GM18505 (cell line): ENCODE results near the gene GPR89B.
"Not testable (repeated sequence)": the region's sequence is repeated elsewhere in the genome, so short reads cannot be mapped to it uniquely, and the experiment has no call there.

Source experiments
- ATAC-seq: cut with Tn5 transposase; IDR thresholded peaks from one replicate; pipeline ENCODE4 v1.9.1; 2021; ENCODE audit not compliant: unreplicated experiment
- POLR2A ChIP-seq: IDR thresholded peaks from 4 replicates; pipeline ENCODE4 v1.6.1; 2011; ENCODE audit warnings: borderline replicate concordance; ENCODE audit not compliant: insufficient read depth, insufficient read length; ENCODE audit errors: extremely low read depth

The GPR89B gene

DNA sequence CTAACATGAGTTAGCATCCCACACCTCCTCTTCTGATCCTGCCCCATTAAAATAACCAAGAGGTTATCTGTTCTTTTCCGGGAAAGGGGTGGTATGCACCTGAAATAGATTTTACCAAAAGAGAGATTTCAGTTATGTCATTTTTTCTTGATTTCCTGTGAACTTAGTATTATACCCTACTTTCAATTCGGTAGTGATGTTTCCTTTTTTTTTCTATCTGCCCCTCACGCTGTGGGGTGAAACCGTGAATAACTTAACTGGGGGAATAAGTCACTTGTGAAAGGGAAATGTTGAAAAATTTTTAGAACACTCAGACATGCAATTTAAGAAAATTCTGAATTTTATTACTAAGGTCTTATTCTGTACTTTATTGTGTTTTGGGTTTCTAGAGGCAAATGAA, 65.2 kb downstream of the GPR89B start:
- ATAC-seq = not testable (repeated sequence)

DNA sequence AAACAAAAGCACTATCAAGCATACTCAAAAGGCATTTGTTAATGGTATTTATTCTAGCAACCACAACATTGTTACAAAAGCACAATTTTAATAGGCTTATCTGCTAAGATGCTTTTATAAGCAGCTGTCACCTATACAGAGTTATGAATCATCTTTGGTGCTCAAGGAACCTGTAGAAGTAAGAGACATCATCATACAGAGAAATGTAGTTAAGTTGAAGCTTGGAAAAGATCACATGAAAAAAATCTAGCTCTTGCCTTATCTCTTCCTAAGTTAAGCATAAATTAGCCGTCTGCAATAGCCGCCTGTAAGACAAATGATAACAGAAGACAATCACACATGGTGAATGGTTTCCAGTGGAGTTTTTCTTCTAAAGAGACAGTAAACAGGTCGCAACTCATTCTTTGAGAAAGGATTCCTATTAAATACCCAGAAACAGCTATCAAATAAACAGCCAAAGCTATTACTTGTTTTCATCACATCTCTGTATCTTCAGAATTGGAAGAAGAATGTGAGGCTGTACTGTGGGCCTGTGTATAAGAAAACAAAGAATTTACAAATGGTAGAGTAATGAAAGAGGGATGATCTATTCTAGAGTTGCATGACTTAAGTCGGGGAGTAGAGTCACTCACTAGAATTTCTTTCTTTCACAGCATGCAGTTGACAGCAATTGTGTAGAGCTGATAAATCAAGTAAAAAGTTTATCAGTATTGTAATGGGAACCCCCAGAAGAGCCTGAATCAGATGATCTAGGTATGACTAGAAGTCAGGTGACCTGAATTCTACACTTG, 65.8 kb downstream of the GPR89B start:
- ATAC-seq = not testable (repeated sequence)

DNA sequence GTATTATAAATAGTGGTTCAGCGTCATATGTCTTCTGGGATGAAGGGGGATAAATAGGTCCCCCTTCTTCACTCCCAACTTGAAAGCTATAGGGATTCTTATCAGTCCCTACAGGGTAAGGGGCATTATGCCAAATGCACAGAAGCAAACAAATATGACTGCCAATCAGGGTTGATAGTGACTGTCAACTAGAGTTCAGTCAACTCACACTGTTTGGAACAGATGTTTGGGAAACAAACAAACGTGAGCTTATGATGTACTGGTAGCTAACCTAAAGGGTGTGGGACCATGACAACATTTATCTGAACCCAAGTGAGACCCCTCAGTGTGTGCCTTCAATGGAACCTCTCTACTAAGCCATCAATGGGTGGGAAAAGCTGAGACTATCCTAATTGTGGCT, 67.9 kb downstream of the GPR89B start:
- ATAC-seq = not testable (repeated sequence)

DNA sequence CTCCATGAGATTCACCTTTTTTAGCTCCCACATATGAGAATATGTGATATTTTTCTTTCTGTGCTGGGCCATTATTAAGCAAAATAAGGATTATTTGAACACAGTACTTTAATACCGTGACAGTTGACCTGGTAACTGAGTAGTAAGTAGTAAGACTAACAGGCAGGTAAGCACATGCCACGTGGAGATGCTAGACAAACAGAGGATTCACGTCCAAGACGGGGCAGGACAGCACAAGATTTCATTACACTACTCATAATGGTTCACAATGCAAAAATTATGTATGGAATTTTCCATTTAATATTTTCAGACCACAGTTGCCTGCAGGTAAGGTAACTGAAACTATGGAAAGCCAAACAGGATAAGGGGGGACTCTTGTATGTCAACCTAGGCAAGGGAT, 79.5 kb downstream of the GPR89B start:
- not testable (repeated sequence) for ATAC-seq

DNA sequence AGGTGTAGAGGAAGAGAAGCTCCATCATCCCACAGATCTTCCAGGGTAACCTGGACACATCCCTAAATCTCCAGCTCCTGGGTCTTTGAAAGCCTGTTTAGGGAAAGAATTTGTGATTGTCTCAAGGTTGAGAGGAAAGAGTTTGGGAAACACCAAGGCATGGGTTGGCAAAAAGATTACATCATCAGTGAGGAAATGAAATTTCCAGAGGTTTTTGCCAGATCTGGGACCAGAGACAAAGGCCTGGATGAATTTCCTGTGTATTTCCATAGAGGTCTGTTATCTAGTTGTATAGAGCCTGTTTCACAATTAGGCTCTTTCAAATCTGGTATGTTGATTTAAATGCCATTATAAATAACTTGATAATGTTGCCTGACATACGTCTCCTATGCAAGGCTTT, 82.3 kb downstream of the GPR89B start:
- ATAC-seq = no peak
- TF ChIP-seq POLR2A = no peak

DNA sequence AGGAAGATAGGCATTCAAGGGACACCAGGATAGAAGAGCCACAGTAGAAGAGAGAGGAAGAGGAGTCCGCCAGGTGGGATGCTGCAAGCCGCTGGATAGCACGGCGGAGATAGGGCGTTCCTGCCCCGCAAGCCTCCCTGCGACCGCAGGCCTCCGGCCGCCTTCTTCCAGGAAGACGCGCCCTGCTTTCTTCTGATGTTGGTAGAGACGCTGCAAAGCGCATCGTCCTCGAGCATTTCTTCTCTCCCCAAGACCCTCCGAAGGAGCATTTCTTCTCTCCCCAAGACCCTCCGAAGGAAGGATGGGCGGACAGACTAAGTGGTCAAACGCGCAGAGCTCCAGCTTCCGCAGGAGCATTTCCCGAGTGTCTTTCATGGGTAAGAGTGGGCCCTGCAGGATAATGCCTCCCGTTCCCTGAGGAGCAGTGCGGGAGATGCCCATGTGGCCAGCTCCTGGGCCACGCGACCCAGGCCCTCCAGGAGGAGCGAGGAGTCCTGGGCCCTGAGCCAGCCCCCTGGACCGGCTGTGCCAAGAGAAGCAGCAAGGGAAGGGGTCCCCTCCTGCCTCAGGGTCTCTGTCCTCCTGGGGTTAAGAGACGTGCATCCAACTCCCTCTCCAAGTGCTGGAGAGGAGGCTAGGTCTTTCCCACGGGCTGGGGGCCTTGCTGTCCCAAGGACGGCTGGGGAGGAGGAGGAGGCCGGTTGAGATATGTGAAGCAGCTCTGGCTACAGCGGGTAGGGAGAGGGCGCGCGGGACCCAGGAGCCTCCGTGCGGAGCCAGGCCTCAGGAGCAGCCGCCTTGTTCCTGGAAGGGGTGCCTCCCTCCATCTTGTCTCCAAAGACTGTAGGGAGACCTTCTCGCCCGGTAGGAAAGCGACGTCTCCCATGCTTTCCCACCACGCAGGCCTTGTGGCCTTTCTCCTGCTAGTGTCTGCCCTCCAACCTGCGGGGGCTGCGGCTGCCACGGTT, 85.2 kb downstream of the GPR89B start:
- not testable (repeated sequence) for ATAC-seq

DNA sequence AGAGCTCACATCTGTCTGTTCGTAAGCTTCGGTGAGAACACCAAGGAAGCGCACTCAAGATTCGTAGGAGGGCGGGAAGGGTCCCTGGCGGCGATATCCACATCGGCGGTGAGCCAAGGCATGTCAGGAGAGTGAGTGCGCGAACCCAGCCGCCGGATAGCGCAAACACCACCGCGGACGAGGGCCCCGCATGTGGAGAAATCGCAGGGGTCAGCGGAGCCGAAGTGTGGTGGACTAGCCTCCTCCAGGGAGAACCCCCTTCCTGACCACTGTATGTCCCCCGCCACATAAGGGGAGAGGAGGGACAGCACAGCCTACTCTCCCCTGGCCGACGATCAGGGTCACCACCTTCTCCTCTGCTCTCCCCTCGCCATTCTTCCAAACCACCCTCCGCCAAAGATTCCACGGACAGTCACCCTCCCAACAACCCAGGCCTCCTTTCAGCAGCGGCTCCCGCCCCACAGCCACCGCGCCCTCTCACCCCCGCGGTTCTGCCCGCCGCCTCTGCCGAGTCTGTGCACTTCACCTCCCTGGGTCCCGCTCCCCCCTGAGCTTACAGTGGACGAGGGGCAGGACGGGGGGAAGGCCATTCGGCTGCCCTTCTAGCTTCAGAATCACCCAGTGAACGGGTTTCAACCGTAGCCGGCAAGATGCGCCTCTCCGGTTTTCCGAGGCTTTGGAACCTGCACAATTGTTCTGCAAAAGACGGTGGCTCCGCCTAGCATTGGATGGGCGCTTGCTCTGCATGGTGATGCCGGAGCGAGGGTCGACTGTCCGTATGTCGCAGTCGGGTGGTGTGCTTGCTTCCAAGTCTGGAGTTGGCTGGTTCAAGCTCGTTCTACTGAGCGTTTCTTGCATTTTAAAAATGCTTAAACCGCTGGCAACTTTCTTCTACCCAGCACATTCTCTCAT, 86.3 kb downstream of the GPR89B start:
- ATAC-seq = not testable (repeated sequence)

DNA sequence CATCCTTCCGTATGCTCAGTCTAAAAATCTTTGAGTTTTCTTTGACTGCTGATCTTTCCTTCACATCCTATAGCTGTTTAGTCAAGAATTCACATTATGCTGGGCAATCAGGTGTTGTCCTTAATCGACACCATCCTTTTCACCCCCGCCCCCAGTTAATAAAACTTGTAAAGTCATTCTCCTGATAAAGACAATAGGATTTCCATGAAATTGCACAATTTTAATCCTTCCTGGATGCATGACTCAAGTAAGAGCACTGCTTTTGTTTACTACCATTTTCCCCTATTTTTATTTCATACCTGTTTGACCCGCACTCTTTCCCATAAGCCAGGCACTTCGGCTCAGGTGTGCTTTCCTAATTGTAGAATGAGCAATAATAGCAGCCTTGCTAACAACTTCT, 96.7 kb downstream of the GPR89B start:
- not testable (repeated sequence) for ATAC-seq

DNA sequence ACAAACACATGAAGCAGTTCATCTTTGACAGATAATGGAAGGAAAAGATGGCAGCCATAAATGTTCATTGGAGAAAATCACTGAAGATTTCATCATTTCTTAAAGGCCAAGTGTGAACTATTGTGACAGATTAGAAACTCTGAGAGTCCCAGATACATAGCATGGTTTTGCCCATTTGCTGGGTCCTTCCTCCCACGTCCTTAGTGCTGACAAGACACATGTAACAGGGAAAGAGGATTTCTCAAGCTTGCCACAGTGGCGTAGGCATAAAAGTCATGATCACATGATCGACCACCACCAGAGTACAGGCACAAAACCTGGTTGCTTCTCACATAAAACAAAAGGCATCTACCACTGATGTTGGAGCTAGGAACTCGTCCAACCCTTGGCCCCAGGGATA, 98.8 kb downstream of the GPR89B start:
- not testable (repeated sequence) for ATAC-seq

DNA sequence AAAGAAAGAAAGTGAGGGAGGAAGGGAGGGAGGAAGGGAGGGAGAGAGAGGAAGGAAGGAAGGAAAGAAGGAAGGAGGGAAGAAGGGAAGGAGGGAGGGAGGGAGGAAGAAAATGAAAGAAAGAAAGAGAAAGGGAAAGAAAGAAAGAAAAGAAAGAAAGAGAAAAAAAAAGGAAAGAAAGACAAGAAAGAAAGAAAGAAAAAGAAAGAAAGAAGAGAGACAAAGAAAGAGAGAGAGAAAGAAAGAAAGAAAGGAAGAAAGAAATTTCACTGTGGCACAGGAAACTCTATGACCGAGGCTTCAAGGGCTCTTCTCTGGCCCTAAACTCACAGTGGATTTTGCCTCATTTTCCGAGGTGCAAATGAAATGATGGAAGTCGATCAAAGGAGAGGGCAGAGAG, 104.0 kb downstream of the GPR89B start:
- not testable (repeated sequence) for ATAC-seq

DNA sequence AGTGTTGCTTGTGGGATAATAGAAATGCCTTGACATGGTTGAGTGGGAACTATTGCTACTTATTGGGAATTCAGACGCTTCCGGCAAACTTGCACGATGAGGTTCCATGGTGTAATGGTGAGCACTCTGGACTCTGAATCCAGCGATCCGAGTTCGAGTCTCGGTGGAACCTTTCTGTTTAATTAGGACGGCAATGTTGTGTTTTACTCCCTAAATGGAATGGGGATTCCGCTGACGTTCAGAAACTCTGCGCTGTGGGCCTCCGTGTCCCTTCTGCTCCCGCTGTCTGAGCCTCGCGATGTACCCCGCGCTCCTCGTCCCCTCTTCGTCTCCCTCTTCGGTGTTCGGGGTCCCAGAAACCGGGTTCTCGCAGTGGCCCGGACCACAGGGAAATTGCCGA, 104.5 kb downstream of the GPR89B start:
- not testable (repeated sequence) for ATAC-seq

DNA sequence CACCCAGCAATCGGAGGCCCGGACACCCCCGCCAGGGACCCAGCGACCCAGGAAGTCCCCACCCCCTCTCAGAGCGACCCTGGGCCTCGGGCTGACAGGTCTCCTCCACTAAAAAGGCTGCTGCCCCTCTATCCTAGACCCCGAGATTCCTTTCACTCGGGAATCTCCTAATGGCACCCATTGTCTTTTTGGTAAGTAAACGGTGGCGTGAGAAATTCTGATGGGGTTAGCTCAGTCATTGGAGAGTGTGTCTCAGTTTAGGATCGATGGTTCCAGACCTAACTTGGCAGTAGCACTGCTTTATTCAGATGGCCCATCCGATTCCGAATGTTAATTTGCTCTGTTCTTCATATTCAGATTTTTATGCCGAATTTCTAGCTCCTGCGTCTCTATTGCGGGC, 104.9 kb downstream of the GPR89B start:
- not testable (repeated sequence) for ATAC-seq

DNA sequence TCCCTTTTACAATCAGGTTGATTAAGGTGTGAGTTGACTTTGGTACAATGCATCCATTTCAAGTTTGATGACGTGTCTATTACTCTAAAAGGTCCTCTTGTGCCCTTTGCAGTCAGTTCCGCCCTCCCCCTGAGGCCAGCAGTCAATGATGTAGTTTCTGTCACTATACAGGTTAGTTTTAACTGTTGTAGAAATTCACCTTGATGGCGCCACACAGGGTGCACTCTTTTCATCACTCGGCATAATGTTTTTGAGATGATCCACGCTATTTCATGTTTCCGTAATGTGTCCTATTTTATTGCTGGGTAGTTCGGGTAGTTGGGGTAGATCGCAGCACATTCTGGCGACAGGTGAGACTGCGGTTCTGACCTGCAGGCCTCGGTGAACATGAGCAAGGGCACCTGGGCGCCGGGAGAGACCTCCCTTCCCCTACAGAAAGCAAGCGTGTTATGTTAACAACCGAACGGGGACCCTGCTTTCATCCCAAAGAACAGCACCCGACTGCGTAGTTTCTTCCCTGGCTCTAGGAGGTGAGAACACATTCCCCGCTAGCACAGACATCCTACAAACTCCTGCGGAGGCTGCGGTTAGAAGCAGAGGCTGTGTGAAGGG, 109.7 kb downstream of the GPR89B start:
- ATAC-seq = peak; percentile 1
